Body of pancreas (tissue), 4 donors: ENCODE data around the gene G6PC1. TPM values are rescaled to one million over a fixed set of nuclear protein-coding genes. Genes with fewer than 3 reads are reported as not detected.
"Not testable (repeated sequence)": the region's sequence is repeated elsewhere in the genome, so short reads cannot be mapped to it uniquely, and the experiment has no call there.

Source experiments
- ATAC-seq: fragments of 150-250 bp; one replicate; pipeline ENCODE4 v1.9.1; 2016
- DNase-seq, 4 donors: peaks; one replicate each; pipeline ENCODE4 v3.0.0-alpha.2; 2019
- H3K27ac ChIP-seq, 4 donors: fragments of 200-600 bp; sonication (generic); 1 replicate in 3 of 4; 2 replicates in 1 of 4; pipeline versions ENCODE4 v1.5.1 to v1.6.1; 2016 to 2019; ENCODE audit warnings: mild to moderate bottlenecking in 1 of 4, mixed read lengths in 1 of 4, moderate library complexity in 1 of 4
- H3K27me3 ChIP-seq, 2 donors: fragments of 200-600 bp; sonication (generic); one replicate each; pipeline ENCODE4 v1.6.0; 2016; ENCODE audit warnings: mild to moderate bottlenecking in 1 of 2
- H3K36me3 ChIP-seq, 2 donors: fragments of 200-600 bp; sonication (generic); replicated peaks in 1 of 2; 2 replicates each; pipeline ENCODE4 v1.5.1; 2016; ENCODE audit warnings: low read depth in 2 of 2; ENCODE audit not compliant: insufficient read depth in 1 of 2
- H3K4me1 ChIP-seq: fragments of 200-600 bp; sonication (generic); one replicate; pipeline ENCODE4 v1.6.0; 2016
- H3K4me3 ChIP-seq, 2 donors: fragments of 200-600 bp; sonication (generic); 1 replicate in 1 of 2; 2 replicates in 1 of 2; pipeline ENCODE4 v1.5.1; 2016 to 2019
- H3K9me3 ChIP-seq, 3 donors: fragments of 200-600 bp; sonication (generic); 1 replicate in 2 of 3; 2 replicates in 1 of 3; pipeline ENCODE4 v1.5.1; 2016
- CTCF ChIP-seq, 7 experiments: fragments of 450-650 bp in 4 of 7; fragments of 200-600 bp in 3 of 7; sonication (generic) in 3 of 7; IDR thresholded peaks; one replicate each; pipeline ENCODE4 v1.5.1; 2016 to 2019; ENCODE audit warnings: antibody characterized with exemption in 7 of 7
- POLR2A ChIP-seq, 3 donors: fragments of 450-650 bp; IDR thresholded peaks; one replicate each; pipeline ENCODE4 v1.6.1; 2016; ENCODE audit warnings: antibody characterized with exemption in 3 of 3, mild to moderate bottlenecking in 2 of 3
- WGBS, 2 donors: methylation state at CpG; one replicate each; pipeline ENCODE4 v1.1.5; 2017; 5-methylcytosine and 5-hydroxymethylcytosine counted together
- intact Hi-C: fragments of 100-400 bp; cut with DNase I; formaldehyde crosslinking; loops from one replicate; pipeline ENCODE4 v1.15.1; 2023
- total RNA-seq, 2 donors: library from RNA; depleted of rRNA; stranded (reverse); fragments of >200 nt; gene quantifications; one replicate each; pipeline ENCODE4 v1.1.0, GENCODE V29; 2016

Gene G6PC1
- total RNA-seq, 2 donors from 2014 or later: 2.6 TPM; not detected in 1

- no peak for TF ChIP-seq CTCF (IDR thresholded peaks at IDR 0.05)
- intact Hi-C loops: no loop called here
- DNase-seq (no peak), ATAC-seq (no peak)
- Histone ChIP-seq H3K4me3 (no peak overlapping the region), H3K27ac (no peak overlapping the region), H3K4me1 (peaks cover 9% of the 10 kb centered on the region), H3K36me3 (no peaks in the 10 kb centered on the region), H3K27me3 (no peaks in the 10 kb centered on the region), H3K9me3 (no peaks in the 10 kb centered on the region)
- 77 to 84% methylated on average over 5 of the region's 5 CpGs for WGBS, 2 donors
These were observed 47.0 kb upstream of the G6PC1 start for GRCh38 chr17:42853597-42853967.

DNA sequence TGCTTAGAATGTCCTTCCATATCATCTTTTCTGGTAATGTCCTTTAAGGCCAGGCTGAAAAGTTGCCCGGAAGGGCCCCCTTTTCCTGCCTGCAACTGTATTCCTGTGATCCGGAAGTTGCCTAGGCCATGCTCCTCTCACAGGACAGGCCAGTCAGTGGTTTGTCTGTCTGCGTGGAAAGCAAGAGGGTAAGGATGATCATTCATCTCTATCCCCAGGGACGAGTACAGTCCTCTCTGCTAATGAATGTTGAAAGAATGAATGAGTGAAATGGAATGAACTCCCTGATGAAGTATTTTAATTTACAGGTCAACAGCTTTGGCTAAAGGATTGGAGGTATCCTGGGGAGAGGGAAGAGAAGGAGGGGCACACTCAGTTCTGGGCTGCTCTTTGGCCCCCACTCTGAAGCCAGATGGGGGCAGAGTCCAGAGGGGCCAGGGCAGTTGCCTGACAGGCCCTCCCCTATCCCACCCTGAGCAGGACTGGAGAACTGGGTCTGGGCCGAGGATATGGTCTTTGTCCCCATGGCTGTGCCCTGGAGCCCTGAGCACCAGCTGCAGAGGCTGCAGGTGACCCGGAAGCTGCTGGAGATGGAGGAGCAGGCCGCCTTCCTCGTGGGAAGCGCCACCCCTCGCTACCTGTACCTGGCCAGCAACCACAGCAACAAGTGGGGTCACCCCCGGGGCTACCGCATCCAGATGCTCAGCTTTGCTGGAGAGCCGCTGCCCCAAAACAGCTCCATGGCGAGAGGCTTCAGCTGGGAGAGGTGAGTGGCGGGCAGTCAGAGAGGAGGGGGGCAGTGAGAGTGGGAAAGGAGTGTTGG lies 46.4 kb upstream of the G6PC1 start:
- TF ChIP-seq POLR2A (IDR thresholded peaks at IDR 0.05) (no peak), CTCF (IDR thresholded peaks at IDR 0.05) (no peak)
- ATAC-seq (no peak), DNase-seq (no peak)
- 82 to 84% methylated on average over 10 to 15 of the region's 15 CpGs for WGBS, 2 donors
- intact Hi-C loops: no loop called here
- Histone ChIP-seq H3K9me3 (no peaks in the 10 kb centered on the region), H3K27ac (no peak overlapping the region), H3K27me3 (no peaks in the 10 kb centered on the region), H3K4me1 (peaks cover 9% of the 10 kb centered on the region), H3K36me3 (no peaks in the 10 kb centered on the region), H3K4me3 (no peak overlapping the region)

DNA sequence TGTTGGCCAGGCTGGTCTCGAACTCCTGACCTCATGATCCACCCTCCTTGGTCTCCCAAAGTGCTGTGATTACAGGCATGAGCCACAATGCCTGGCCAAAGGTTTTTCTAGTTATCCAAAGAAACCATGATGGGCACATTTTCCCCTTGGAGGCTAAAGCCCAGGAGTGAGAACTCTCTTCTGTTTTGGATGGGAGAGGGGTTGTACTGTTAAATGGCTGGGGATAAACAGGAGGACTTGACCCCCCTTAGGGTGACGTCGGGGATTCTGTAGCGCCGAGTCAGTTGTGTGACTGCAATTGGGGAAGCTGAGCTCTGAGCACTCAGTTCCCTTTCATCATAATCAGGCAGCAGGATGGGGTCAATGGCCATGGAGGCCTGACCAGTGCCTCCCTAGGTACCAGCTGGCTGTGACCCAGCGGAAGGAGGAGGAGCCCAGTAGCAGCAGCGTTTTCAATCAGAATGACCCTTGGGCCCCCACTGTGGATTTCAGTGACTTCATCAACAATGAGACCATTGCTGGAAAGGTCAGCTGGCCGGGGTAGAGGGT lies 45.5 kb upstream of the G6PC1 start:
- no peak for ATAC-seq
- TF ChIP-seq POLR2A (IDR thresholded peaks at IDR 0.05) (no peak), CTCF (IDR thresholded peaks at IDR 0.05) (no peak)
- Histone ChIP-seq H3K9me3 (no peaks in the 10 kb centered on the region), H3K27me3 (no peaks in the 10 kb centered on the region), H3K36me3 (no peaks in the 10 kb centered on the region), H3K27ac (no peak overlapping the region), H3K4me1 (no peaks in the 10 kb centered on the region), H3K4me3 (no peak overlapping the region)
- intact Hi-C loops: no loop called here
- WGBS, 2 donors: 77 to 89% methylated on average over 3 to 8 of the region's 8 CpGs
- DNase-seq: no peak

DNA sequence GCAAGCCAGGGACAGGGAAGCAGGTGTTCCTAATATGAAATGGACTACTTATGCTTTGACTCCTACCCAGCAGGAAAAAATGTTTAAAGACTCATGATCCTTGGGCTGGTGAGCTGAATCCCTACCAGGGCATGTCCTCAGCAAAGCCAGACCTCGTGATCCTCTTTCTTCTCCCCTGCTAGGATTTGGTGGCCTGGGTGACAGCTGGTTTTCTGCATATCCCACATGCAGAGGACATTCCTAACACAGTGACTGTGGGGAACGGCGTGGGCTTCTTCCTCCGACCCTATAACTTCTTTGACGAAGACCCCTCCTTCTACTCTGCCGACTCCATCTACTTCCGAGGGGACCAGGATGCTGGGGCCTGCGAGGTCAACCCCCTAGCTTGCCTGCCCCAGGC lies 44.5 kb upstream of the G6PC1 start:
- WGBS, 2 donors: 82% methylated on average over 3 to 7 of the region's 8 CpGs
- H3K4me1 ChIP-seq, H3K27me3 ChIP-seq, intact Hi-C loops, ATAC-seq, H3K4me3 ChIP-seq, H3K9me3 ChIP-seq, H3K36me3 ChIP-seq, DNase-seq, H3K27ac ChIP-seq: not testable (repeated sequence)

DNA sequence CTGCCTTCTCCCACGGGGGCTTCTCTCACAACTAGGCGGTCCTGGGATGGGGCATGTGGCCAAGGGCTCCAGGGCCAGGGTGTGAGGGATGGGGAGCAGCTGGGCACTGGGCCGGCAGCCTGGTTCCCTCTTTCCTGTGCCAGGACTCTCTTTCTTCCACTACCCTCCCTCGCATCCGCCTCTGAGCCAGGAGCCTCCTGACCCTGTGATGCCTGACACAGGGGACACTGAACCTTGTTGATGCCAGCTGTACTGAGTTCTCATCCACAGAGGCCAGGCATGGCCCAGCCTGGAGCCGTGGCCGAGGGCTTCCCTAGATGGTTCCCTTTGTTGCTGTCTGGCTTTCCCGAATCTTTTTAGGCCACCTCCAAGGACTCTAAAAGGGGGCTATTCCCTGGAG lies 44.1 kb upstream of the G6PC1 start:
- H3K27me3 ChIP-seq, intact Hi-C loops, DNase-seq, H3K36me3 ChIP-seq, H3K27ac ChIP-seq, ATAC-seq, H3K9me3 ChIP-seq, H3K4me3 ChIP-seq, H3K4me1 ChIP-seq: not testable (repeated sequence)
- WGBS, 2 donors: 79 to 83% methylated on average over 5 to 6 of the region's 8 CpGs

DNA sequence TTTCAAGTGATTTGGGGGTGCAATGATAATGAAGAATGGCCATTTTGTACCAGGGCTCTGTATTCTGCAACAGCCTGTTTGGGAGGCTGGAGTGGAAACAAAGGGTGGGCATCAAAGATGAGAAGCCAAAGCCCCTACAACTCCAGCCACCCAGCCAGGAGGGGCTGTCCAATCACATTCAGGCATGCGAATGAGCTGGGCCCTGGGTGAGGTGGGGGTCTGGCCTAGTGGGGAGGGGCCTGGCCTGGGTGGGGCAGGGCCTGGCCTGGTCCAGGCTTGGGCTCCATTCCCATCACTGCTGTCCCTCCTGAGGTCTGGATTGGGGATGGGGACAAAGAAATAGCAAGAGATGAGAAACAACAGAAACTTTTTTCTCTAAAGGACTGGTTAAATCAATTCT lies 43.2 kb upstream of the G6PC1 start:
- no peaks in the 10 kb centered on the region for H3K36me3 ChIP-seq
- H3K27ac ChIP-seq: no peak overlapping the region
- TF ChIP-seq POLR2A (IDR thresholded peaks at IDR 0.05): no peak
- no peak for TF ChIP-seq CTCF (IDR thresholded peaks at IDR 0.05)
- DNase-seq (no peak), ATAC-seq (no peak)
- intact Hi-C loops: no loop called here
- H3K4me1 ChIP-seq: no peaks in the 10 kb centered on the region
- H3K27me3 ChIP-seq: no peaks in the 10 kb centered on the region
- no peak overlapping the region for H3K4me3 ChIP-seq
- WGBS, 2 donors: 100% methylated on average over 1 of the region's 1 CpG; no CpG with 5 or more reads in 1 of the 2 donors
- no peaks in the 10 kb centered on the region for H3K9me3 ChIP-seq
